KOPT-K1 (cell line): ENCODE measurements around the gene SLC1A4.
"Not testable (repeated sequence)": the region's sequence is repeated elsewhere in the genome, so short reads cannot be mapped to it uniquely, and the experiment has no call there.

Source experiments
- H3K27ac ChIP-seq: fragments of 200-600 bp; sonication (generic); 2 replicates; pipeline ENCODE4 v1.5.1; 2016; ENCODE audit warnings: antibody characterized with exemption, mild to moderate bottlenecking, low read depth, low read length; ENCODE audit not compliant: poor library complexity, severe bottlenecking
- H3K36me3 ChIP-seq: fragments of 200-600 bp; sonication (generic); 2 replicates; pipeline ENCODE4 v1.5.1; 2017; ENCODE audit warnings: antibody characterized with exemption, mild to moderate bottlenecking, low read length, moderate library complexity; ENCODE audit not compliant: insufficient read depth
- H3K9me3 ChIP-seq: fragments of 200-600 bp; sonication (generic); 2 replicates; pipeline ENCODE4 v1.5.1; 2017; ENCODE audit warnings: antibody characterized with exemption, low read length, mild to moderate bottlenecking; ENCODE audit not compliant: insufficient read depth, poor library complexity, severe bottlenecking

Gene SLC1A4

GRCh38 chr2:64955467-64955866 lies 33.7 kb upstream of the SLC1A4 start:
- Histone ChIP-seq H3K9me3 (peaks cover 4% of the 10 kb centered on the region), H3K36me3 (no peaks in the 10 kb centered on the region), H3K27ac (no peak overlapping the region)

DNA sequence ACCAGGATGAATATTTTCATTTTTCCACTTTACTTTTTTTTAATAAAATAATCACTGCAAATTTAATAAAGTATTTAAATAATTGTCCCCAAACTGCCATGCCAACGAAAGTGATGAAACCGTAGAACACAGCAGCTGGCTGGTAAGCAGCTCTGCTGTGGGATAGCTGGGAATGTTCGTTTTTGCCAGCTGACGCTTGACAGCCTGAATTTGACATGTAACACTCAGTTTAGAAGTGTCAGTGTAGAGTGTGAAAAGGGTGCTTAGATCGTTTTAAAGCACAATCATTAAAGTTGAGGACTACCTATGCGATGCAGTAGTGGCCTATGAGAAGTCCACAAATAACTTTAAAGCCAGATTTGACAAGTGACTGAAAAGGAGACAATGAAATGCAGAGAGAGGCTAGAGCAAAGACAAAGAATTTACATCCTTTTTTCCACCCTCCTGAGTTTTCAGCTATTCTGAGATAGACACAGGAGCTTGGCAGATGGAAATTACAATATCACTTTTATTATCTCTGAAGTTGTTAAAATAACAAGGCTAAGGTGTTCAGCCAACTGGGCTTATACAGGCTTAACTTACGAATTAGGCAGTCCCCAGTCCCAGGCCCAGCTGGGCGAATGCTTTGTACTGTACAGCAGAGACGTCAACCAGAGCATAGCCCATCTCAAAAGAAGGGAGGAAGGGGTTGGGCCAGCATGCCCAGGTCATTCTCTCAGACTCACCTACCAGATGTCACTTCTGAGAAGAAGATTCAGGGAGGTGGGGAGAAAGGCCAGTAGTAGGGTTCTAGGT lies 31.9 kb upstream of the SLC1A4 start:
- Histone ChIP-seq H3K9me3 (peaks cover 4% of the 10 kb centered on the region), H3K36me3 (no peaks in the 10 kb centered on the region), H3K27ac (no peak overlapping the region)

- Histone ChIP-seq H3K9me3 (peaks cover 4% of the 10 kb centered on the region), H3K27ac (no peak overlapping the region), H3K36me3 (no peaks in the 10 kb centered on the region)
Measured at GRCh38 chr2:64958556-64958955, 30.6 kb upstream of the SLC1A4 start.

- no peak overlapping the region for H3K27ac ChIP-seq
- H3K36me3 ChIP-seq: no peaks in the 10 kb centered on the region
- no peaks in the 10 kb centered on the region for H3K9me3 ChIP-seq
Measured at GRCh38 chr2:64960819-64961218, 28.4 kb upstream of the SLC1A4 start.

DNA sequence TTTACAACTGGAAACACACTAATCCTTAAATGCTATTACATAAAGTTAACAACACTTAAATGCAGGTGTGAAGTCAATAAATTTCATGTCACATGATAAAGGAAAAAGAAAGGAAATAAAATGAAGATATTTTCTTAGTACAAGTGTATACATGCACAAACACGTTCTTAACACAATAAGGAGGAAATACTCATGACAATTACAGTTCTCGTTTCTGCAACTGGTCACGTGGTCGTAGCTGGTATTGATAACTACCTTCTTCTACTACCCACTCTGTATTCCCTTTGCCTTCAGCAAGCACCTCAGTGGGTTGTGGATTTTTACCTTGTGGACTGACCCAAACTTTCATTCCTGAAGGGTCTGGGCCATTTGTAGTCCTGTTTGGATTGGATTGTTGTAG lies 26.1 kb upstream of the SLC1A4 start:
- not testable (repeated sequence) for H3K36me3 ChIP-seq, H3K27ac ChIP-seq, H3K9me3 ChIP-seq

DNA sequence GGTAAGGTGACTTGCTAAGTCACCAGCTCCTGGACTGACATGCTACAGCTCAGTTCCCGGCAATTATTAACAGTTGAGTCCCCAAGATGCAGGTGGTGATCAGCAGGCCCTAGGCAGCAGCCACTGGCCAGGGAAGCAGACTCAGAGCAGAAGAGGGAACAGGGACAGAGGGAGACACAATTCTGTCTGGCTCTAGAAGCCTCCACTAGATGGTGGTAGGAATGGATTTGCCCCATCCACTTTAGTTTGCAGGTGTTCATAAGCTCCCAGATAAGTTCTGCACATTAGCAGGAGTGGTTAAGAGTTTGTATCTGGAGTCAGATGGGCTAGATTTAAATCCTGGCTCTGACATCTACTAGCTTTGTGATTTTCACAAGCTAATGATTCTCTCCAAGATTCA lies 25.5 kb upstream of the SLC1A4 start:
- H3K9me3 ChIP-seq: no peaks in the 10 kb centered on the region
- no peaks in the 10 kb centered on the region for H3K36me3 ChIP-seq
- no peak overlapping the region for H3K27ac ChIP-seq

- Histone ChIP-seq H3K9me3 (no peaks in the 10 kb centered on the region), H3K36me3 (no peaks in the 10 kb centered on the region), H3K27ac (no peak overlapping the region)
Measured at GRCh38 chr2:64966017-64966416, 23.2 kb upstream of the SLC1A4 start.

DNA sequence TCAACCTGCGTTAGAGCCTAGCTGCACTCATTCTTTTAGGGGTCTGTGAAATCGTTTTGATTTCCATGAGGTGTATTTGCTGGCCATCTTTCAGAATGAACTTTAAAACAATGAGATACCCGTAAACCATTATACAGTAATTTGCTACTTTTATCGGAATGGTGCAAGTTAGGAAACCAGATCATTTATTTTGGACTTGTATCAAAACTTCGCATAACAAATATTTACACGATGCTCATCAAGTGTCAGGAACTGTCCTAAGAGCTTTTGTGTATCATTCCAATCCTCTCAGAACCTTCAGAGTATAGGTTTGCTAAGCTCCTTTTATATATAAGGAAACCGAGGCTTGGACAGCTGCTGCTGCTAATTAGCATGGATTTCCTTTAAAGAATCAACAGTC lies 22.4 kb upstream of the SLC1A4 start:
- Histone ChIP-seq H3K36me3 (no peaks in the 10 kb centered on the region), H3K9me3 (no peaks in the 10 kb centered on the region), H3K27ac (no peak overlapping the region)

GRCh38 chr2:64967601-64968000 lies 21.6 kb upstream of the SLC1A4 start:
- H3K9me3 ChIP-seq: no peaks in the 10 kb centered on the region
- H3K36me3 ChIP-seq: no peaks in the 10 kb centered on the region
- H3K27ac ChIP-seq: no peak overlapping the region

GRCh38 chr2:64969086-64969485 lies 20.1 kb upstream of the SLC1A4 start:
- not testable (repeated sequence) for H3K36me3 ChIP-seq, H3K27ac ChIP-seq, H3K9me3 ChIP-seq

- no peaks in the 10 kb centered on the region for H3K36me3 ChIP-seq
- H3K27ac ChIP-seq: no peak overlapping the region
- H3K9me3 ChIP-seq: no peaks in the 10 kb centered on the region
Measured at GRCh38 chr2:64970495-64970894, 18.7 kb upstream of the SLC1A4 start.

DNA sequence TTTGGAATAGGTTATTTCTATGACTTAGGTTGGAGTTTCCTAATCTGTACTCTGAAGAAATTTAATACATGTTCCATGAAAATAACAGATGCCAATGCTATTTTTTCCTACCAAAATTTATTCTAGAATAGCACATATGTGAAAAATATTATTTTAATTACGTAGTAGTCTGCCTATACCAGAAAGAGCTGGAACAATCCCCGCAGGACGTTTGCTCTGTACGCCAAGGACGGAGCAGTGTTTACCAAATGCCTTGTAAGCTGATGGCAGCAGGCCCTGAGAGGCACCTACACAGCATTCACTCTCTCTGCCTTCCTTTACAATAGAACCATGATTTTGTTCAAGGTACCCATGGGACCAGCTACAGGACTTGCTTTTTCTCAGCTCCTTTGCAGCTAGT lies 16.8 kb upstream of the SLC1A4 start:
- no peaks in the 10 kb centered on the region for H3K36me3 ChIP-seq
- H3K9me3 ChIP-seq: no peaks in the 10 kb centered on the region
- H3K27ac ChIP-seq: no peak overlapping the region

DNA sequence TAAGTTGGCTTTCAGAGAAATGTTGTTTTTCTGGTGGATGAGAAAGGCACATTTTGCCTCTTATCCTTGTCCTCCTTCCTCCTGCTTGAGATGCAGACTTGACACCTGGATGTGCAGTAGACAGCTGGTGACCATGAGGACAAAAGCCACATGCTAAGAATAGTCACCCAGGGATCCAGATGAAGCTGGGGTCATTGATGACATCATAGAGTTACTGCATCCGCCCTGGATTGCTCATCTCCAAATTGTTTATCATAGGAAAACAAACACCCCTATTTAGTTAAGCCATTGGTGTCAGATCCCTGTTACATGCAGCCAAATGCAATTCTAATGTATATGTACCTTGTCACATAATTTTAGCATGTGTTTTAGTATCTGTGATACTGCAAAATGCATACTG lies 16.3 kb upstream of the SLC1A4 start:
- H3K36me3 ChIP-seq: no peaks in the 10 kb centered on the region
- no peaks in the 10 kb centered on the region for H3K9me3 ChIP-seq
- no peak overlapping the region for H3K27ac ChIP-seq

DNA sequence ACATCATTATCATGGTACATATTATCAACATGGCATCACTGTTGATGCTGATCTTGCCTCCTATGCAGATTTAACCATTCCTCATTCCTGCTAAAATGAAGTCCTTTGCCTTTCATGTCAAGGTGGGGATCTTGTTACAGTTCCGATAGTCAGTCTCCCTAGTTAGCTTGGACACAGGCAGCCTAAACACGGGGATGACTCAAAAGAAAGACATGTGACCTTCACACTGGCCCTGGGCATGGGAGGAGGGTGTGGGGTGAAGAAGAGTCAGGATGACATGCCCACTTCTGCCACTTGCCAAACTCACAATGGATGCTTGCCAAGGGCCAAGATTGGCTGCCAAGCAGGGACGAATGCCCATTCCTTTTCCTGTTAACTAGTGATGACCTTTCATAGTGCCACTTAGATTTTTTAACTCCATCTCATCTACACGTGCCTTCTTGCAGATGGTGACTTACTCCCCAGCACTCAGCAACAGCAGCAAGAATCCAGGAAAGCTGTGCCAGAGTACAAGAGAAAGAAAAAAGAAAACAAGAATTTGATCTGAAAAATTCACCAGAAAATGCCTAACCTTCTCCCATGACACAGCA lies 13.9 kb upstream of the SLC1A4 start:
- Histone ChIP-seq H3K36me3 (no peaks in the 10 kb centered on the region), H3K27ac (no peak overlapping the region), H3K9me3 (no peaks in the 10 kb centered on the region)

- Histone ChIP-seq H3K9me3 (no peaks in the 10 kb centered on the region), H3K27ac (no peak overlapping the region)
Measured at GRCh38 chr2:64976276-64976675, 12.9 kb upstream of the SLC1A4 start.

More at GRCh38 chr2:64976276-64976675, 12.9 kb upstream of the SLC1A4 start:
- no peaks in the 10 kb centered on the region for H3K36me3 ChIP-seq
